AG04450 (cell line): ENCODE measurements around the gene ADAM19. TPM values are rescaled to one million over a fixed set of nuclear protein-coding genes. Genes with fewer than 3 reads are reported as not detected.

Experiments used
- CTCF ChIA-PET: fragments of 300-600, 350-600 bp; formaldehyde crosslinking; extraction: SDS; loops from one replicate; lab custom pipeline; 2022; ENCODE audit warnings: antibody characterized with exemption, inconsistent platforms; lab: Charles Lee
- POLR2A ChIA-PET: fragments of 350-600 bp; formaldehyde crosslinking; extraction: SDS; loops from one replicate; lab custom pipeline; 2021; ENCODE audit warnings: antibody characterized with exemption, inconsistent platforms; lab: Yijun Ruan, JAX
- DNase-seq: peaks from one replicate; pipeline ENCODE4 v3.0.0-alpha.2; 2011; ENCODE audit warnings: low read depth, low spot score
- H3K27ac ChIP-seq: one replicate; pipeline ENCODE4 v1.5.1; 2012; ENCODE audit warnings: low read depth, low read length, control low read depth
- H3K27me3 ChIP-seq: one replicate; pipeline ENCODE4 v1.6.0; 2012; ENCODE audit warnings: low read length; ENCODE audit not compliant: control insufficient read depth, insufficient read depth
- H3K4me3 ChIP-seq: 2 replicates; pipeline ENCODE4 v1.5.1; 2011; ENCODE audit warnings: mild to moderate bottlenecking, low read depth, low read length, control low read depth
- H3K9me3 ChIP-seq: 2 replicates; pipeline ENCODE4 v1.5.1; 2012; ENCODE audit warnings: low read length; ENCODE audit not compliant: control insufficient read depth, insufficient read depth
- CTCF ChIP-seq: IDR thresholded peaks from 2 replicates; pipeline ENCODE4 v1.5.1; 2011; ENCODE audit warnings: low read depth, low read length, control low read depth, inconsistent platforms
- polyA plus RNA-seq: library from polyadenylated mRNA; depleted of rRNA; stranded (reverse); fragments of >200 nt; gene quantifications from 2 replicates; pipeline ENCODE4 v1.2.3, GENCODE V29; 2011

The ADAM19 gene
- polyA plus RNA-seq, 1 experiment, result 44.7 TPM

- POLR2A ChIA-PET, result interaction anchor here (0.6 to 2.2 kb wide), 17 partner anchors 9 to 95 kb away, joined by 3 to 14 read pairs (median 5); partner anchors contain the start of gene ADAM19
- CTCF ChIA-PET, result interaction anchor here (0.7 to 1.4 kb wide), 7 partner anchors 9 to 227 kb away, joined by 3 to 7 read pairs (median 5); partner anchors contain the start of gene LSM11
- DNase-seq, result peak; percentile 86
- Histone ChIP-seq H3K4me3 (no peak overlapping the region), H3K27me3 (no peaks in the 10 kb centered on the region), H3K9me3 (no peaks in the 10 kb centered on the region), H3K27ac (peak overlapping the region; percentile 95)
- TF ChIP-seq CTCF, result no peak
These were observed 58.8 kb downstream of the ADAM19 start for GRCh38 chr5:157516626-157517325.

- Histone ChIP-seq H3K27ac (peak overlapping the region; percentile 95), H3K4me3 (no peak overlapping the region), H3K27me3 (no peaks in the 10 kb centered on the region), H3K9me3 (no peaks in the 10 kb centered on the region)
- POLR2A ChIA-PET, result interaction anchor here (0.6 to 2.2 kb wide), 12 partner anchors 9 to 61 kb away, joined by 3 to 14 read pairs (median 6); no protein-coding TSS in a partner anchor
- peak; percentile 53 for DNase-seq
- TF ChIP-seq CTCF, result no peak
- CTCF ChIA-PET, result interaction anchor here (0.7 to 1.4 kb wide), 5 partner anchors 9 to 227 kb away, joined by 4 to 7 read pairs (median 5); partner anchors contain the start of gene LSM11
These were observed 59.6 kb downstream of the ADAM19 start for GRCh38 chr5:157516006-157516405.

- H3K9me3 ChIP-seq, result no peaks in the 10 kb centered on the region
- no peak for DNase-seq
- TF ChIP-seq CTCF, result no peak
- no peak overlapping the region for H3K27ac ChIP-seq
- CTCF ChIA-PET, result interaction anchor here (0.6 kb wide), 1 partner anchor 45 kb away, joined by 3 read pairs; no protein-coding TSS in a partner anchor
- no peak overlapping the region for H3K4me3 ChIP-seq
- H3K27me3 ChIP-seq, result no peaks in the 10 kb centered on the region
- POLR2A ChIA-PET, result no interaction called here
These were observed 60.6 kb downstream of the ADAM19 start for GRCh38 chr5:157514974-157515373.

GRCh38 chr5:157513182-157513581 is 62.4 kb downstream of the ADAM19 start:
- Histone ChIP-seq H3K27me3 (no peaks in the 10 kb centered on the region), H3K4me3 (no peak overlapping the region), H3K27ac (no peak overlapping the region), H3K9me3 (no peaks in the 10 kb centered on the region)
- DNase-seq, result no peak
- no peak for TF ChIP-seq CTCF
- ChIA-PET CTCF (interaction anchor here (0.6 to 2.2 kb wide), 5 partner anchors 11 to 230 kb away, joined by 3 to 11 read pairs (median 6); partner anchors contain the start of gene LSM11), POLR2A (interaction anchor here (2.1 kb wide), 1 partner anchor 45 kb away, joined by 7 read pairs; no protein-coding TSS in a partner anchor)
